Fibroblast of skin of right biceps (primary cell): ENCODE measurements around the gene FAM228A.

ENCODE experiments used
- DNase-seq: peaks from one replicate; pipeline ENCODE4 v3.0.0-alpha.2; 2013

The FAM228A gene

GRCh38 chr2:24231461-24231881 is 56.6 kb downstream of the FAM228A start:
- DNase-seq, result peak; percentile 69

- DNase-seq, result peak; percentile 21
These were observed 58.5 kb downstream of the FAM228A start for GRCh38 chr2:24233321-24233720.

DNA sequence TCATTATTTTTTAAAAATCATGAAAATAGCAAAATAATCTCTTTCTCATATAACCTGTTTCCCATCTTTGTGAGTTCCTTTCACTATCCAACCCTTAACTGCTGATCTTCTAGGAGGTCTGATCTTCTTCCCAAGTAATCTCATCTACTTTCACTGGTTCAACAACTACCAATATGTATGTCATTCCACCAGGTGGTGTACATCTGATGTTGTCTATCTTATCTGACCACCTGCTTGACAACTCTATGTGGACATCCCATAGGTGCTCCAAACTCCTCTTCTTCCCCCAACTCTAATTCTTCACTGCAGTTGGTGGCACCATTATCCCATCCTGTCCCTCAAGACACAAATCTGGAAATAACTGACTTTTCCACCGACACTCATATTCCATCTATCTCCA is 62.5 kb downstream of the FAM228A start:
- DNase-seq, result no peak

GRCh38 chr2:24238158-24238557 is 63.3 kb downstream of the FAM228A start:
- DNase-seq, result no peak

DNA sequence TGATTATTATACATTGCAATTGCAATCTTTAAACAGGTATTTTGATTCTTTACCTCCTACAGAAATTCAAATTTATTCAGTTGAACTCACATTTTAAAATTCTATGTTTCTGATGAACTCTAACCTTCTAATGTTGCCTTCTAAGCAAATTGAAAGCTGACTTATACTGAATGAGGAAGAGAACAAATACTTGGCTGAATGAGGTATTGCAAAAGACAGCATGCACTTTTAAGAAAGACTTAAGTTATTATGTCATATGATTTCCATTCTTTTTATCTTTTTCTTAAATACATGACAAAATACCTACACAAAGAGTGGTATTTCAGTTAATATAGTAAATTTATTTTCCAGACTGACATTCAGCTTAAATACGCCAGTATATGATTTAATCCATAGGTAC is 64.7 kb downstream of the FAM228A start:
- no peak for DNase-seq
